GM21825 (cell line): ENCODE measurements around the gene PLA2R1.
"Not testable (repeated sequence)": the region's sequence is repeated elsewhere in the genome, so short reads cannot be mapped to it uniquely, and the experiment has no call there.

Experiments
- ATAC-seq: cut with Tn5 transposase; IDR thresholded peaks from one replicate; pipeline ENCODE4 v1.9.1; 2021; ENCODE audit warnings: mild to moderate bottlenecking, moderate library complexity; ENCODE audit not compliant: unreplicated experiment

The PLA2R1 gene

GRCh38 chr2:160063879-160064612 lies 1.6 kb upstream of the PLA2R1 start:
- no peak for ATAC-seq

GRCh38 chr2:160063271-160063670 lies 856 bp upstream of the PLA2R1 start:
- ATAC-seq = no peak

GRCh38 chr2:160061944-160062291 lies 497 bp downstream of the PLA2R1 start:
- ATAC-seq = no peak

- ATAC-seq = no peak
Observed at GRCh38 chr2:160061533-160061932, 882 bp downstream of the PLA2R1 start.

GRCh38 chr2:160060297-160060696 lies 2.1 kb downstream of the PLA2R1 start:
- no peak for ATAC-seq

GRCh38 chr2:160057356-160057755 lies 5.1 kb downstream of the PLA2R1 start:
- no peak for ATAC-seq

- no peak for ATAC-seq
Observed at GRCh38 chr2:160055726-160056108, 6.7 kb downstream of the PLA2R1 start.

GRCh38 chr2:160054984-160055725 lies 7.3 kb downstream of the PLA2R1 start:
- ATAC-seq = no peak

GRCh38 chr2:160053946-160054345 lies 8.5 kb downstream of the PLA2R1 start:
- no peak for ATAC-seq

- ATAC-seq = no peak
Observed at GRCh38 chr2:160052531-160052930, 9.9 kb downstream of the PLA2R1 start.

- ATAC-seq = no peak
Observed at GRCh38 chr2:160051371-160051800, 11.0 kb downstream of the PLA2R1 start.

- no peak for ATAC-seq
Observed at GRCh38 chr2:160050147-160050546, 12.3 kb downstream of the PLA2R1 start.

- no peak for ATAC-seq
Observed at GRCh38 chr2:160045703-160046210, 16.7 kb downstream of the PLA2R1 start.

- no peak for ATAC-seq
Observed at GRCh38 chr2:160044728-160045127, 17.7 kb downstream of the PLA2R1 start.

GRCh38 chr2:160043265-160043664 lies 19.1 kb downstream of the PLA2R1 start:
- no peak for ATAC-seq

- ATAC-seq = no peak
Observed at GRCh38 chr2:160042054-160042453, 20.4 kb downstream of the PLA2R1 start.

- no peak for ATAC-seq
Observed at GRCh38 chr2:160041091-160041490, 21.3 kb downstream of the PLA2R1 start.

GRCh38 chr2:160039166-160039903 lies 23.1 kb downstream of the PLA2R1 start:
- ATAC-seq = no peak

- ATAC-seq = not testable (repeated sequence)
Observed at GRCh38 chr2:160038662-160039061, 23.8 kb downstream of the PLA2R1 start.

- no peak for ATAC-seq
Observed at GRCh38 chr2:160036736-160037135, 25.7 kb downstream of the PLA2R1 start.

GRCh38 chr2:160035125-160035524 lies 27.3 kb downstream of the PLA2R1 start:
- no peak for ATAC-seq

- ATAC-seq = no peak
Observed at GRCh38 chr2:160034396-160034795, 28.0 kb downstream of the PLA2R1 start.
